Activated CD4-positive, CD25-positive, alpha-beta regulatory T cell (primary cell): ENCODE measurements around the gene YAE1.
"Not testable (repeated sequence)": the region's sequence is repeated elsewhere in the genome, so short reads cannot be mapped to it uniquely, and the experiment has no call there.

ENCODE experiments used
- DNase-seq, 4 experiments: peaks; one replicate each; lab custom pipeline; 2025; lab: John Stamatoyannopoulos, UW

The YAE1 gene, protein sequence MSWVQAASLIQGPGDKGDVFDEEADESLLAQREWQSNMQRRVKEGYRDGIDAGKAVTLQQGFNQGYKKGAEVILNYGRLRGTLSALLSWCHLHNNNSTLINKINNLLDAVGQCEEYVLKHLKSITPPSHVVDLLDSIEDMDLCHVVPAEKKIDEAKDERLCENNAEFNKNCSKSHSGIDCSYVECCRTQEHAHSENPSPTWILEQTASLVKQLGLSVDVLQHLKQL

DNA sequence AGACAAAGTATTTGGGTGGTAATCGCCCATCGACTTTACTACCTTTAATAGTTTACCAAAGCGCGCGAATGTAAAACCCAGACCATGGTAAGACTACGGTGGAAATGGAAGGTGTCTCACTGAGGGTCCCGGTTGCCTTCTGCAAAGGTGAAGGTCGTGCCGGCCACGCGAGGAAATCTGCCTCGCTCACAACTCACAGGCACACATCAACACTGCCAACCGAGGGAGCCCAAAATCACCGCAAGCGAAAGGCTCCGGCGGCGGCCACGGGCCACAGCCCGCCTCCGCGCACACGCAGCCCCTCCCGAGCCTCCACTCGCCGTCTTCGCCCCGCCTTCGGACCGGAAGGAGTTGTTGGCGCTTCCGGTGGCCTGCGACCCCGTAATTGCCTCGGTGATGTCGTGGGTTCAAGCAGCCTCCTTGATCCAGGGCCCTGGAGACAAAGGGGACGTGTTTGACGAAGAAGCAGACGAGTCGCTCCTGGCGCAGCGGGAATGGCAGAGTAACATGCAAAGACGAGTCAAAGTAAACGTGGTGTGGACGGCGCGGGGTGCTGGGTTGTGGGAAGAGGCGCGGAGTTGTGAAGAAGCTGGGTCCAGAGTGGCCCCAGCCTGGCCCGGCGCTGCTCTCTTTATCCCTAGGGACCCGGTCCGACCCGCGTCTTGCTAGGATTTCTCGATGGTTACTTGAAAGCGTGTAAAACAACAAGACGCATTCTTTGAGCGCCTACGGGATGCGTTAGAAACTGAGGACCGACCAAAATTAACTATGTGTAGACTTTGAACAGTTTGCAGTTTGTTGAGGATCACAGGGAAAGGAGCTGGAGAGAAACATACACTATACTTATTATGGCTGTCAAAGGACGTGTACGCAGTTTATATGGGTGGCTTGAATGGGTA is at the start of gene YAE1:
TSS of gene YAE1 (plus strand) at position 382 of the 899 bp plus-strand sequence. CDS start at position 397, 15 bp downstream.
- DNase-seq: peak; percentile 55 to 73 (median 64)

DNA sequence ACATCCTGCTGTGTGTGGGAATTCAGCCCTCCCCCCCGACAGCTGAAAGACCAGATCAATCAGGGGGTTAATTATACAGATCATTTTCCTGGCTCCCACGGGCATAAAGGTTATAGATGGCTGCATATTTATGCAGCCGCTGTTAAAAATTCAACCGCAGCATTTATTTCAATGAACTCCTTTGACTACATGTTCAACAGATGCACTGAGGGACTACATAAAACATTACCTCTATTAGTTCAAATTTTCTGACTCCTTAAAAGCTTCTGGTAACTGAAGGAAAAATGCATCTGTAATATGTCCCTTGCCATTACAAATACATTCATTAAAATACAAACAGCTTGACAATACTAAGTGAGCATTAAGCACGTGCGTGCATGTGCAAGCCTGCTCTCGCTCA is 49.7 kb upstream of the YAE1 start:
- no peak for DNase-seq

DNA sequence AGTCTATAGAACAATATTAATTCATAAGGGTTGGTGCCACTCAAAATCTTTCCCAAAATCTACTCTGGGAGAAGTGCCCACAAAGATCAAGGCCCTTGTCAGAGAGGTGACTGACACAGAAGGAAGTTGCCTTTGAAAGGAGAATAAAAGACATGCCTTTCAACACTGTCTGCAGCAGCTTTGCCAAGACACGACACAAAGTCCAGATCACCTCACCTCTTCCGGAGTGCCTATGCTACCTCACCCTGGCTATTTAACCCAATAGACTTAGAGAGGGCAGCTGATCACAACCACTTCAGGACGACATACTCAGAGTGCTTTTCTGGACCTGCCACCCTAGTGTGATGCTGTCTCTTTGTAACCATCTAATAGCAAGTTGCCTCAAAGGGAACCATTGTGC is 49.0 kb upstream of the YAE1 start:
- no peak for DNase-seq

DNA sequence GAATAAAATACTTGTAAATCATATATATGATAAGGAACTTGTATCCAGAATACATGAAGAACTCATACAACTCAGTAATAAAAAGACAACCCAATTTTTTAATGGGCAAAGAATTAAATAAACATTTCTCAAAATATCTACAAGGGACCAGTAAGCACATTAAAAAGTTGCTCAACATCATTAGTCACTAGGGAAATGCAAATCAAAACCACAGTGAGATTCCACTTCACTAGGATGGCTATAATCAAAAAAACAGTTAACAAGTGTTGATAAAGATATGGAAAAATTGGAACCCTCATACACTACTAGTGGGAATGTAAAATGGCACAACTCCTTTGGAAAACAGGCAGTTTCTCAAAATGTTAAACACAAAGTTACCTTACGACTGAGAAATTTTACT is 40.3 kb upstream of the YAE1 start:
- DNase-seq: no peak

GRCh38 chr7:39526666-39527065 is 39.5 kb upstream of the YAE1 start:
- DNase-seq: no peak

GRCh38 chr7:39527296-39527695 is 38.9 kb upstream of the YAE1 start:
- DNase-seq: no peak

DNA sequence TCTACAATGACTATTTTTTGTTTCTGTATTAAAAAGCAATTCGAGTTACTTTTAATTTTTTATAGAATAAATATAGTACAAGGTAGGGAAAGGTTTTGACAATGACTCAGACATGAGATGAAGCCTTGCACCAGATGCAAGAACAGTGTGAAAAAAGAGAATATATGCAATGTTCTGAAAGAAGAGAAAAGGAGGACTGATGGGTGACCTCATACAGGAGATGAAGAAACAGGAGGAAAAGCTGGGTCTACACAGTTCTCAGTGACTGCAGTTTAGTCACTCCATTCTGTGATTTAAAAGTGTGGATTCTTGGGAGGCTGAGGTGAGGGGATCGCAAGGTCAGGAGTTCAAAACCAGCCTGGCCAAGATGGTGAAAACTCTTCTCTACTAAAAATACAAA is 38.3 kb upstream of the YAE1 start:
- DNase-seq: no peak

- DNase-seq: no peak
Measured at GRCh38 chr7:39528849-39529248, 37.4 kb upstream of the YAE1 start.

DNA sequence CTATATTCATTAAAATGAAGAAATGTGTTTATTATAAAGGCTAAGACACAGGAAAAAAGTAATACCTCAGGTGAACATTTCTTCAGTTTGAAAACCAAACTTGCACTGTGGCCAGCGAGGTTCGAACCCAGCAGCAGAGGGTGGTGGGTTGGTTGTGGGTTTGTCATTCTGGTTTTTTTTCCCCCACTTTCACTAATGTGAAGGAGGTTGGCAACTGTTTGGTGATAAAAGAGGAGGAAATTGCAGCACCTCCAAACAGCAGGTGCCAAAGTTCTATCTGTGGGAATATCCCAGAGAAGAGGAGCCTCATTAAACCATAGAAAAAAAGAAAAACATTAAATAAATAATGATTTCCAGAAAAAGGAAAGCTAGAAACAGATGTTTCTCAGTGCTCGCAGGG is 36.6 kb upstream of the YAE1 start:
- no peak for DNase-seq

GRCh38 chr7:39530971-39531370 is 35.2 kb upstream of the YAE1 start:
- no peak for DNase-seq

- no peak for DNase-seq
Measured at GRCh38 chr7:39531818-39532217, 34.4 kb upstream of the YAE1 start.

DNA sequence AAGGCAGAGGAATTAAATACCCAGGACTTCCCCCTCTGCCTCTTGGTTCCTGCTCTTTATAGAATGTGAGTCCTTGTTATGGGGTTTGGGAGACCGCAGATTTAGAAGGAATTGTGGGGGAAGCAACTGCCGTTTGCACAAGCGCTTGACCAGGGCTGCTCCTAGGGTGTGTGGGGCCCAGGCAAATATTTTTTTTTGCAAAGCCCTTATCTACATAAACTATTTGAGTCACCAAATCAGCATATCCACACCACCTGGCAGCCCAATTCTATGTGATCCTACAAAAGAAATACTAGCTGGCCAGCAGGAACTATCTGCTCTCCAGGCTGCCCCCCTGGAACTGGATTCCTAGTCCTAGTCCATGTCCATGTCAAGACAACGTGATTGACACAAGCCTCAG is 33.4 kb upstream of the YAE1 start:
- no peak for DNase-seq

DNA sequence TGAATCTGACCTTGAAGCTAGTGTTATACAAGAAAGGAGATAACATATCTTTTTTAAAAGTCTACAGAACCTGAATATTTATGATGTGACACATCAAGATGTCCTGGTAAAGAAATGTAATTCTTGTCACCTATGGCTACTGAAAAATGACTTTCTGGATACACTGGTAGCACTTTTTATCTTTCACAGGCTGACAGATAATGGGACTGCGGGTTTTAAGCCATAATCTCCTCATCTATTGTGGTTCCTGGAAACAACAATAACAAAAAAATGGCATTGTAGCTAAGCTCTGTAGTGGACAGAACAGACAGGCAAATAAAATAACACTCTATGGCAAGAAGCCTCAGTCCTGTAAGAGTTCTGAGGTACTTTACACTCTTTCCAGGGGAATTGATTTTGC is 31.6 kb upstream of the YAE1 start:
- no peak for DNase-seq

DNA sequence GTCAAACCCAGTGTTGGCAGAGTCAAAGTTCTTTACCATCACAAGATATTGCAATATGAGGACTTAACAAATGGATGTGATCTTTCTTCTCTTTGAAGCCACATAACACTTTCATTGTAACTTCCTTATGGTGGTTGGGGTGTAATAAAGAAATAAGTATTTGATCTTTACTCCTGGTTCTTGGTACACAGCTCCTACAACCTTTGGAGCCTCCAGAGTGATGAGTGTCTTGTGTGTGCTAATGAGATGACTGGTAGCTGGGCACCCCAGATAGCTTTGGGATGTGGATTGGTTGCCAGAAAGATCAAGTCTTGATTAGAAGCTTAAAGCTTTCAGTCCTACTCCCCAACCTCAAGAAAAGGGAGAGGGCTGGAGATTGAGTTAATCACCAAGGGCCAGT is 31.1 kb upstream of the YAE1 start:
- DNase-seq: no peak

- no peak for DNase-seq
Measured at GRCh38 chr7:39535720-39536119, 30.5 kb upstream of the YAE1 start.

DNA sequence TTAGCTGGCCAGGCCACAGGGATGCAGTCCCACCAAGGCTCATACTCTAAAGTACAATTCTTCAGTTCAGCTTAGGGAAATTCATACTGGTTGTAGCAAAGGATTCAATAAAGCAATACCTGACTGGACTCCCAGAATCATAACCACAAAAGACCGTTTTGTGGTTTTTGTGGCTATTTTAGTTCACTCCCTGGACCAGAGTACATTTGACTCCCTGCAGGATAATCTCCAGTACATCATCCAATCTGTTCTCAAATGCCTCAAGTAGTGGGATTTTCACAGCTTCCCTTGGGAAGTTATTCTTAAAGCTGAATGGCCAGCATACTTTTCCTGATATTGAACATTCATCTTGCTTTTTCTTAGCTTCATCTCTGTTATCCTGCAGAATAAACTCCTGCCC is 29.3 kb upstream of the YAE1 start:
- DNase-seq: no peak

DNA sequence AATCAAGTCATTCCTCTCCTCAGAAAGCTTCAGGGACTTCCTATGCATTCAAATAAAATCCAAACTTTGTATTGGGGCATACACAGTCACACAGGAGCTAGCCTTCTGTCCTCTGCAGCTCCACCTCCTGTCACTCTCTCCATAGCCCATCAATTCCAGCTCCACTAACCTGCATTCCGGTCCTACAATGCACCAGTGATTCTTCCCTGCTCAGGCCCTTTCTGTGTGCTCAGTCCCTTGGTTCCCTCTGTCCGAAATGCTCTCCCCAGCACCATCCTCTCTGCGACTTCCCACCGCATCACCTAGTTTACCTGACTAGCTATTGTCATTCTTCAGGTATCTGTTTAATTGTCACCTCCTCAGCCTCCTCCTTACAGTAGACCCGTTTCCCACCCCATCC is 26.4 kb upstream of the YAE1 start:
- DNase-seq: no peak

- DNase-seq: no peak
Measured at GRCh38 chr7:39540320-39540719, 25.9 kb upstream of the YAE1 start.

DNA sequence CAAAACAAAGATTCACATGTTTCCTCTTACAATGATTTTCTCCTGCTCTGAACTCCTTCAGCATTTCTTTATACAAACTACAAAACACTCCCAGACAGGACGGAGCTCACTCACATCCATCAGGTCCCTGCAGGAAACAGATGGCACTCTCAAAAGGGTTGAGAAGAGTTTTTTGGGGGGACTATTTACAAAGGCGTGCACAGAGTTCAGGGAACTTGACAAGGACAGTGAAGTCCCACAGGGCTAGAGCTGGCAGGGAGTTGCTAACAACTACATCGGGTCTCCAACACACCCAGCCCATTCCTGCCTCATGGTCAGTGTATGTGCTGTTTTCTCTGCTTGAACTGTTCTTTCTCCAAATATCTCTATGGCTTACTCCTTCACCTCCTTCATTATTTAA is 24.7 kb upstream of the YAE1 start:
- DNase-seq: no peak

DNA sequence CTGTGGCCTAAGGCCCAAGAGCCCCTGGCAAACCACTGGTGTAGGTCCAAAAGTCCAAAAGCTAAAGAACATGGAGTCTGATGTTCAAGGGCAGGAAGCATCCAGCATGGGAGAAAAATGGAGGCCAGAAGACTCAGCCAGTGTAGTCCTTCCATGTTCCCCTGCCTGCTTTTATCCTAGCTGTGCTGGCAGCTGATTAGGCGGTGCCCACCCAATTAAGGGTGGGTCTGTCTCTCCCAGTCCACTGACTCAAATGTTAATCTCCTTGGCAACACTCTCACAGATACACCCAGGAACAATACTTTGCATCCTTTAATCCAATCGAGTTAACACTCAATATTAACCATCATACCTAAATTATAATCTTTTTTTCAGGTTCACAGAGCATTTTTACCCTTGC is 21.4 kb upstream of the YAE1 start:
- not testable (repeated sequence) for DNase-seq

DNA sequence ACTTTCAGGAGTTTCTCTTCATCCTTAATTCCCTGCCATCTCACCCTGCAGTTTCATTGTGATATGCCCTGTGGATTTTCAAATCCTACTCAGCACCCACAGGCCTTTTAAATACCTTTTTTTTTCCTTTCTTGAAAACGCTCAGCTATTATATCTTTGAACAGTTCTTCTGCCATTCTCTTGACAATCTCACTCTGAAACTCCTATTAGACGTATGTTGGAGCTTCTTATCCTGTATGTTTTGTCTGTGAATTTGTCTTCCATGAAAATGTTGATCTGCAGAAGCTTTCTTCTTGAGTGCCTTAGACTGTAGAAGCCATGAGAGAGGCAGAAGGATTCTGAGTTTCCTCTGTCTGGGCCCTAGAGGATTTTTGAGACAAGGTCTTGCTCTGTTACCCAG is 18.9 kb upstream of the YAE1 start:
- no peak for DNase-seq

- DNase-seq: no peak
Measured at GRCh38 chr7:39550411-39550810, 15.8 kb upstream of the YAE1 start.

GRCh38 chr7:39553436-39553835 is 12.8 kb upstream of the YAE1 start:
- no peak for DNase-seq
